T-helper 1 cell treated with Interleukin-12 subunit alpha and Interleukin-12 subunit beta and Interleukin-4 antibody, amounts not matched to agents 30 ng/mL and 1 ng/mL, for 36 hours (primary cell): ENCODE results near the gene DGCR8. TPM values are rescaled to one million over a fixed set of nuclear protein-coding genes. Genes with fewer than 3 reads are reported as not detected.
"Not testable (repeated sequence)": the region's sequence is repeated elsewhere in the genome, so short reads cannot be mapped to it uniquely, and the experiment has no call there.

ENCODE experiments used
- intact Hi-C: fragments of 100-400 bp; cut with micrococcal nuclease; formaldehyde crosslinking; loops from one replicate; pipeline ENCODE4 v1.15.1; 2024
- total RNA-seq: library from RNA; stranded (reverse); gene quantifications from 2 replicates; pipeline ENCODE4 v1.2.3, GENCODE V29; 2022

The DGCR8 gene
- total RNA-seq, 1 donor from 2014 or later, result 66.1 TPM

DNA sequence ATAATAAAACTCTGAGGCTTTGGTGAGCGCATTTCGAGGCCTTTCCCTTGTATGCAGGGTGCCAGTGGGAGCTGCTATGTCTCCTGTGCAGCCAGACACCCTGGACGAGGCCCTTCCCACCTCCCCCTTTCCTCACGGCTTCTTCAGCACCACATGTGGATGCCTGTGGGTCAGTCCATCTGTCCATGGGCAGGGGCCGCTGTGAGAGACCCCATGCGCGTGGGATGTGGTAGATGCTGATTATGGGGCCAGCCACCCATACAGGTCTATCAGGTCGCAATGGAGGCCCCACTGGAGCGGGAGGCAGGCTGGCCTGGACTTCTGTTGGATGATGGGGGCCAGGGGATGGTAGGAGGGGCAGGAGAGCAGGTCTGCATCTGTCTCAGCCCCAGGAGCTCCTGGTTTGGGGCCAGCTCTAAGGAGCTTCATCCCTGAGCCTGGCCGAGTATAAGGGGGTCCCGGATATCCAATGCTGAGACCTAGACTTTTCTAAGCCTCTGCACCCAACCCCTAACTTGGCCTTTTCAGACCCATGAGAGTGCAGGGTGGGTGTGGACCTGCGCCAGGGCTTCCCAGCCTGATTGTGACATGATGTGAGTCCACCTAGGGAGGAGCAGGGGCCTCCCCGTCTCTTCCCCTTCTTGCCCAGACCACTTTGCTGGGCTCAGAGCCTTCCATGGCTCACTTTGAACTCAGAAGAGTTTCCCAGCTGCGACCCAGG is 14.0 kb upstream of the DGCR8 start:
- intact Hi-C loops, result no loop called here

DNA sequence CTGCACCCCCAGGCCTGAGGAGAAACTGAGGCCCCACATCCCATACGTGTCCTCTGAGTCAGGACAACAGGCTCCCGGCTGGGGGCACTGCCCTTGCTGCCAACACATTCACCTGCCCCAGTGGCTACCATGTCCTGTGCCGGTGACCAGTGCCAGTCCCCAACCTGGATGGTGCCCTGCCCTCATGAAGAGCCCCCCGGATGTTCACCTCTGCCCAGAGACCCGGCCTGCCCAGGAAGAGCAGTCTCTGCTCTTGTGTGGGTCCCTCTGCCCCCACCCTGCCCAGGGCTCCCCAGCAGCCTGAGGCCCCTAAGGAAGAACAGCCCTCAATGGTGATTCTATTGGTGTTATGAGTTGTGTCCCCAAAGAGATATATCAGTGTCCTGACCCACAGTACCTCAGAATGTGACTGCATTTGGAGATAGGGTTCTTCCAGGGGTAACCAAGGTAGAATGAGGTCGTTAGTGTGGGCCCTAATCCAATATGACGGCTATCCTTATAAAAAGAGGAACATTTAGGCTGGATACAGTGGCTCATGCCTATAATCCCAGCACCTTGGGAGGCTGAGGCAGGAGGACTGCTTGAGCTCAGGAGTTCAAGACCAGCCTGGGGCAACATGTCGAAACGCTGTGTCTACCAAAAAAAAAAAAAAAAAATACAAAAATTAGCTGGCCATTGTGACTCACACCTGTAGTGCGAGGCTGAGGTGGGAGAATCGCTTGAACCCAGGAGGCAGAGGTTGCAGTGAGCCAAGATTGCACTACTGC is 13.2 kb upstream of the DGCR8 start:
- intact Hi-C loops, result no loop called here

DNA sequence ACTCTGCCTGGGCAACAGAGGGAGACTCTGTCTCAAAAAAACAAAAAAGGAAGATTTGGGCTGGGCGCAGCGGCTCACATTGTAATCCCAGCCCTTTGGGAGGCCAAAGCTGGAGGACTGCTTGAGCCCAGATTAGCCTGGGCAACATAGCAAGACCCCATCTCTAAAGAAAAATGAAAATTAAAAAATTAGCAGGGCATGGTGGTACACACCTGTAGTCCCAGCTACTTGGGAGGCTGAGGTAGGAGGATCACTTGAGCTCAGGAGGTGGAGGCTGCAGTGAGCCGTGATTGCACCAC is 12.7 kb upstream of the DGCR8 start:
- intact Hi-C loops, result not testable (repeated sequence)

DNA sequence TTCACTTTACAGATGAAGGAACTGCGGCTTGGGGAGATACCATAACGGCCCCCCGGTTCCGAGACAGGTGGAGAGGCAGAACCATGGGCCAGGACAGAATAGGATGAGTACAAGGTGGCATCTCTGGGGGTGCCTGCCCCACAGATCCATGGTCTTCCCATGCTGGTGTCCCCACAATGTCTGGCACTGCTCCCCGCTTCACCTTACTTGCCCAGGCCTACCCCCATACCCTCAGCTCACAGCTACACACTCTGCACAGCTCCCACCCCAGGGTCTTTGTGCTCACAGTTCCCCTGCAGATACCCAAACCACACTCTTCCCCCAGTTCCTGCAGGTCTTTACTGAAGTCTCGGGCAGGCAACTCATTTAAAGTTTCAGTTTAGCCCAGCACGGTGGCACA is 11.4 kb upstream of the DGCR8 start:
- intact Hi-C loops, result no loop called here

DNA sequence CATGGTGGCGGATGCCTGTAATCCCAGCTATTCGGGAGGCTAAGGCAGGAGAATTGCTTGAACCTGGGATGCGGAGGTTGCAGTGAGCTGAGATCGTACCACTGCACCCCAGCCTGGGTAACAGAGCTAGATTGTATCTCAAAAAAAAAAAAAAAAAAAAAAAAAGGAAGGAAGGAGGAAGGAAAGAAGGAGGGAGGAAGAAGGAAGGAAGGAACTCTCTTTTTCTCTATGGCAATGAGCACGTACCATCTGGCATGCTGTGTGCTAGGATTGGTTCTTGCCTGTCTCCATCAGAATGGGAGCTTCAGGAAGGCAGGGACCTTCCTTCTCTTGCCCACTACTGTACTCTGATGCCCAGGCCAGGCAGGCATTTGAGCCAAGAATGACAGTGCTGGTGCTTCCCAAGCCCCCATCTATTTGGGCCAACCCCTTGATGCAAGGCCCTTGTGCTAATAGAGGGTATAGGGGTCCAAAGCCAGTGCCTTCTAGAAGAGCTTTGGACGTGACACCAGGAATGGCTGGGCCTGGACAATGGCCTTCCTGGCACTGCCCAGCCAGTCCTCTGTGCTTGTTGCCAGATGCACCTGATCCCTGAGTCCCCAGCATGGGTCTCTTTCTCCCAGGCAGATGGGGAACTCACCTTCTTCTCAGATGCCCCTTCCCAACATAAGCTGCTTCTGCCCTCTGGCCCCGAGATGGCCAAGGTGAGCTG is 10.6 kb upstream of the DGCR8 start:
- intact Hi-C loops, result no loop called here

DNA sequence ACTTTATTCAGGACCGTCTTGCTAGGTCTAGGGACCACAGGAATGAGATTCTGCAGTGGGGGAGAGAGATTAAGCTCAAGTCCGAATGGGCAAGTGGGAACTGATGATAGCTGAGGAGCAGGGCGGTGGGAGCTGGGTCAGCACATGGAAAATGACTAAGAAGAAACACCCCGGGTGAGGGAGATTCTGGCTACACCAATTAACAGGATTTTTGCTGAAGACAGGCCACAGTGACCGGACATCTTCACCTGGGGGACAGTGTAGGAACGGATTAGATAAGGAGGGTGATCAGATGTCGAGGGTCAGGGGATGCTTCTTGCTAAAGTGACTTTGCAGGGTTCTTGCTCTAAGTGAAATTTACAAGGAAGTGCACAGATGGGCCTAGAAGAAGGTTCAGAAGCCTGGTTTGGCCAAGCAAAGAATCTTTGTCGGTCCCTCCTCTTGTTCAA is 8.5 kb upstream of the DGCR8 start:
- intact Hi-C loops, result no loop called here

DNA sequence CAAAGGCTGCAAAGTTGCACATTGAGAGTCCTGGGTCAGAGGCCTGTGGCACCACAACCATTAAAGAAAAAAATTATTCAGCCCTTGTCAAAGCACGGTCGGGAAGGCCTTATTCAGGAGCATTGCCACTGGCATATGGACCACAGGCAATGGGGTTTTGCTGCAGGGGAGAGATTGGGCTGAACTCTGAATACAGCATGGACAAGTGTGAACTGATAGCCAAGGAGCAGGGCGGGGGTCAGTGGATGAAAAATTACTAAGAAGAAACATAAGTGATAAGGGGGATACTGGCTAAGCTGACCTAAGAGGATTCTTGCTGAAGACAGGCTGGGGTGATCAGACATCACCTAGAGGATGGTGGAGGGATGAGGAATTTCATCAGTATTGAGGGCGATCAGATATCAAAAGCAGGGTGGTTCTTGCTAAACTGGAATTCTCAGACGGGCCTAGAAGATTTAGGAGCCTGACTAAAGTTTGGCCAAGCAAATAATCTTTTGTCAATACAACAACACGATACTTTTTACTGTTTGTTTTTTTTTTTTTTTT is 3.3 kb upstream of the DGCR8 start:
- intact Hi-C loops, result no loop called here

DNA sequence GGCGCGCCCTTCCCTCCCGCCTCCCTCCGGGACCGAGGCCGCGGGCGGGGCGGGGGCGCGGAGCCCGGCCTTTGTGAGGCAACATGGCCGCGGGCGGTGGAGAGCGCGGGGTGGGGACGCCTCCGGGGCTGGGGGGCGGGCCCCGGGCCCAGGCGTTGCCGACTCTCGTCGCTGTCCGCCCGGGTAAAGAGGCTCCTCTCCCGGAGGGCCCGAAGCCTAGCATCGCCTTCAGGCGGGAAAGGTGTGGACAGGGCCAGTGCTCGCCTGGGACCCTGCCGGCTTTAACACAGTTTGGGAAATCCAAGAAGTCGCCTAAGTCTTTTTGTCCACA is 369 bp downstream of the DGCR8 start:
- intact Hi-C loops, result loop anchor here (1.0 to 5.0 kb wide), 5 partner anchors 20 to 63 kb away; partner anchors contain the start of genes TANGO2, TRMT2A and ZDHHC8

DNA sequence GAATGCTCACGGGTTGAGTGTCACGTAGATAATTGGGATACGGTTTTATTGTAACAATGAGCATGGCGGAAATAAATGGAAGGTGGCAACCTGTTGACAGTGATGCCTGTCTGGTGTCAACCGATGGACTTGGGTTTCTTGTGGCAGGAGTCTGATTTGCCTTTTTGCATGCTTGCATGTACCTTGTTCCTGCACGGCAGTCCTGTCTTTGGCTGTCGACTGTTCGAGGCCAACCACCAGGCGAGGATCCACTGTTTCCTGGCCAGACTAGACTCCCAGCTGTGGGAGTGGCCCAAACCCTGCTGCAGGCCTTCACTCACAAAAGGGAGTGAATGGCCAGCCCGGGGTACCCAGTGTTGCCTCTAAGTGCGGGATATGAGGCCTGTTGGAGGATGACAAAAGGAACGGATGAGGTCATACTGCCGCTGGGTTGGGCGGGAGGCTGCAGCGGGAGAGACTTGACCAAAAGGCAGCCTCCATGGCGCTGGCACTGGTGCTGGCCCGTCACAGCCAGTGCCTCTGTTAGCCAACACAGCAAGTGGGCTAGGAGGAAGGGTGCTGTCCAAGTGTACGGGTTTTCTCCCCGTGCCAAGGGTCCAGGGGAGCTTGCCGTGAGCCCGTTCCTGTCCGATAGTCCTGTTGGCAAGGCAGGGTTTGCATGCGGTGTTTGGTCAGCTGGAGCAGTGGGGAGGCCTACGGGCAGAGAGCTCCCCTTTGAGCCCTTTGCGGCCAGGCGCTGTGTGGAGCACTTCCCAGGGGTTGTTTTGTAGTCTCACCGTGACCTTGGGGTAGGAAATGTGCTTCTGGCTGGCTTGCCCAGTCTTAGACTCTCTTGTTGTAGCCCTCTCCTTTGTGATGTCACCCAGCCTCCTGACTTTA is 974 bp downstream of the DGCR8 start:
- intact Hi-C loops, result loop anchor here (1.0 to 5.0 kb wide), 5 partner anchors 19 to 64 kb away; partner anchors contain the start of genes TANGO2, TRMT2A and ZDHHC8

DNA sequence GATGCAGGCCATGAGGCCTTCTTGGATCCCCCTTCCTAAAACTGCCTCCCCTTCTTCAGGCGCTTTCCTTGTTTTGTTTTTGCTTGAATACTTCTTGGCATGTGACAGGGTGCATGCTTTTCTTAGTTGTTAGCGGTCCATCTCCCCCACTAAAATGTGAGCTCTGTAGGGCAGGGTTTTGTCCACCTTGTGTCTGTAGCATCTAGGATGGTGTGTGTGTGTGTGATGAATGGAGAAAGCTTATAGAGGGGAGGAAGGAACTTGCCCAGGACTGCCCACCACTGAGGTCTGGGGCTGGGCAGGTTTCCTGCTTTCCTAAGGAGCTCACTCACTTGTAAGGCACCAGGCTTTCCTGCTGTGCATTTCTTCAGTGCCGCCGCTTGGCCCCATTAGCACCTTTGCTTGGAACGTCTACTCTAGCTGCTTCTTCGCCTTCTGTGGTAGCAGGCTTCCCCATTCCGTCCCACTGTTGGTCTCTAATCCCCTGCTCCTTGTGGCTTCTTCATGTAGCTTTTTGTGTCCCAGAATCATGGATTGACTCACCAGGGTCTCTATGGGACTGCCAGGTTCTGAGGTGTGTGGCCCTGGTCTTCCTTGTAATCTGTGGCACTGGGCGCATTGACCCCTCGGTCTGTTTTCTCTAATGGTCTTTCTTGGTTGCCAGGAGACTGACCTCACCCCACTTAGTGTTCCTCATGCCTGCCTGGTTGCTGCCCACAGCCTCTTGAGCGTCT is 3.3 kb downstream of the DGCR8 start:
- intact Hi-C loops, result loop anchor here (5.0 kb wide), 1 partner anchor 49 kb away; the partner anchor contains the start of gene ZDHHC8

DNA sequence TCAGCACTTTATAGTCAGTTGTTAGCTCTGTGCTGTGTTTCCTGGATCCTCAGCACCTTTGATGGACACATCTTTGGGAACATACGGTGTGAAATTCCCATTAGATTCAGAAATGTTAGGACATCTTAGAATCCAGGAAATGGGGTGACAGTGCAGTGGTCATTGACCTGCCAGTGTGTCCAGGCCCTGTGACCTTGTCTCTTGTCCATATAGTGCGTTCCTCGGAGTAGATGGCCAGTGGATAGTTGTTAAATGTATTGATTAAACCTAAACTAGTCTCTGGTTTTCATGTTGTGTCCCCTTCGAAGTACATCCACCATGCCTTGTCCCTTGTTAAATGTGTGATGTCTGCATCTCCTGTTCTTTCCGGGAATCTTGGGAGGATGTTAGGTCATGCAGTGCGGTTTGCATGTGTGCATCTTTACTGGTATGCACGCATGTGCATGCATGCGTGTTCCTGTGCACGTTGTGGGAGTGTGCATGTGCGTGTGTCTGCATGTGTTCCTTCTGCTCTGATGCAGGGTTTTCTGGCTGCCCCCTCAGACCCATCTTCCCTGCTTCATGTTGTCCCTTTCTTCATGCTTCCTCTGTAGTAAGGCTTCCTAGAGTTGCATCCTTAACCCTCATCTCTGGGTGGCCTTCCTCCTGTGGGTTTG is 4.0 kb downstream of the DGCR8 start:
- intact Hi-C loops, result loop anchor here (5.0 kb wide), 1 partner anchor 48 kb away; the partner anchor contains the start of gene ZDHHC8

DNA sequence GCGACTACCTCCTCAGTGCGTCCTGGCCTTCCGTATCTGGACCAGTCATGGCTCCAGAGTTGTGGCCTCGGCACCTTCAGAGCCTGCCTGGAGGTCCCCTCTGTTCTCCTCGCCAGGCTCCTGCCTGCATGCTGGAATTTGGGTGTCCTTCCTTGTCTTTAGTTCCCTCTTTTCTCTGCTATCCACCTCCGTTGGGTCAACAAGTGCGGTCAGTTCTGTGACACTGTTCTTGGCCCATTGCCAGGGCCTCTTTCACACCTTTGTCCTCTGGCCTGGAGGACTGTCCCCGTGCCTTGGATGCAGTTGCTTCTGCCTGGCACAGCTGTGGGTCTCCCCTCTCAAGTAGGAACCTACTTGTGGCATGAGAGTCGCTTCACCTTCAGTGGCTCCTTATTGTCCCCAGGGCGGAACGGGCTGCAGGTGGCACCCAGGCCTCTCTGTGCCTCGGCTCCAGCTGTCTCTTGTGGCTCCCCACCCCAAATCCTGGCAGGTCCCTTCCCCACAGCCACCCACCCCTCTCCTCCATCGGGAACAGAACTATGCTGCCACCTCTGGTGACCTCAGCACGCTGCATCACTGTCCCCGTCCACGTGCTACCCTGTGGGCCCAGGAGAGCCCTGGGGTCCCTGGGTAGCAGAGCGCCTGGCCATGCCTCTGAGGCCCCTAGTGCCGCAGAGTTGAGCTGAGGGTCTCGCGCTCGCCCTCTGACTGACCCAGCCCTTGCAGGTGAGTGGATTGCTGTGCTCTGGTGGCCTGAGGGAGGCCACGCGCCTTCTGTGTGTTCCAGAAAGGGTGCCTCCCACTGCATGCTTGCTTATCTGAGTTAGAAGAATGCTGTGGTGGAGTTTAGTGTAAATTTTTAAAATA is 4.7 kb downstream of the DGCR8 start:
- intact Hi-C loops, result loop anchor here (5.0 kb wide), 1 partner anchor 48 kb away; the partner anchor contains the start of gene ZDHHC8

DNA sequence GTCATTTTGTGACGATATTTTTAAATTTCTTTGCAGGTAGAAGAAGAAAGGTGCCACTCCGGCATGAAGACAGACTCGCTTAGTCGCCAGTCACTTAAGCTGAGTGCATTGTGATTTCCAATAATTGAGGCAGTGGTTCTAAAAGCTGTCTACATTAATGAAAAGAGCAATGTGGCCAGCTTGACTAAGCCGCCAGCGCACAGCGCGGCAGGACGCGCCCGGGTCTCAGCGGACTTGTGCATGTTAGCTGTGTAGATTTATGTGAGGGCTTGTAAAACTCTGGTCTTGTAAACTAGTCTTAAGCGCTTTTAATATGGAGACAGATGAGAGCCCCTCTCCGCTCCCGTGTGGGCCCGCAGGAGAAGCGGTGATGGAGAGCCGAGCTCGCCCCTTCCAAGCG is 5.6 kb downstream of the DGCR8 start:
- intact Hi-C loops, result no loop called here

DNA sequence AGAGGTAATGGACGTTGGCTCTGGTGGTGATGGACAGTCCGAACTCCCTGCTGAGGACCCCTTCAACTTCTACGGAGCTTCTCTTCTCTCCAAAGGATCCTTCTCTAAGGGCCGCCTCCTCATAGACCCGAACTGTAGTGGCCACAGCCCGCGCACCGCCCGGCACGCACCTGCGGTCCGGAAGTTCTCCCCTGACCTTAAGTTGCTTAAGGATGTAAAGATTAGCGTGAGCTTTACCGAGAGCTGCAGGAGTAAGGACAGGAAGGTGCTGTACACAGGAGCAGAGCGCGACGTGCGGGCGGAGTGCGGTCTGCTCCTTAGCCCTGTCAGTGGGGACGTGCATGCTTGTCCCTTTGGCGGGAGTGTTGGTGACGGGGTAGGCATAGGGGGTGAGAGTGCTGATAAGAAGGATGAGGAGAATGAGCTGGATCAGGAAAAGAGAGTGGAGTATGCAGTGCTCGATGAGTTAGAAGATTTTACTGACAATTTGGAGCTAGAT is 6.1 kb downstream of the DGCR8 start:
- intact Hi-C loops, result no loop called here

DNA sequence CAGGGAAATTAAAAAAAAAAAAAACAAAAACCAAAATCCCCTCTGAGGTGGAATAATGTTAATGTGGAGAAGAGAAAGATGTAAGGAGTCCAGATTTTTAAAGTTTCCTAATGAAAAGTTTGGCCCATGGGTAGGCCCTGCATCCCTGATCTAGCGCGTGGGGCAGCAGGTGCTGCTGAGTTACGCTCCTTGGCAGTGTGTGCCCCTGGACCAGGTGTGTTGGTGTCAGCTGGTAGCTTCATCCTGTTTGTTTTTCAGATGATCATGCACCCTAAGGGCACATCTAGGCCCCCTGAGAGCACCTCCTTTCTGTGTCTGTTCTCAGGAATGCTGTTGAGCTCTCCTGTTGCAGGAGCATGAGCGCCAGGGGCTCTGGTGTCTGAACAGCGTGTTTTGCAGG is 6.7 kb downstream of the DGCR8 start:
- intact Hi-C loops, result no loop called here

DNA sequence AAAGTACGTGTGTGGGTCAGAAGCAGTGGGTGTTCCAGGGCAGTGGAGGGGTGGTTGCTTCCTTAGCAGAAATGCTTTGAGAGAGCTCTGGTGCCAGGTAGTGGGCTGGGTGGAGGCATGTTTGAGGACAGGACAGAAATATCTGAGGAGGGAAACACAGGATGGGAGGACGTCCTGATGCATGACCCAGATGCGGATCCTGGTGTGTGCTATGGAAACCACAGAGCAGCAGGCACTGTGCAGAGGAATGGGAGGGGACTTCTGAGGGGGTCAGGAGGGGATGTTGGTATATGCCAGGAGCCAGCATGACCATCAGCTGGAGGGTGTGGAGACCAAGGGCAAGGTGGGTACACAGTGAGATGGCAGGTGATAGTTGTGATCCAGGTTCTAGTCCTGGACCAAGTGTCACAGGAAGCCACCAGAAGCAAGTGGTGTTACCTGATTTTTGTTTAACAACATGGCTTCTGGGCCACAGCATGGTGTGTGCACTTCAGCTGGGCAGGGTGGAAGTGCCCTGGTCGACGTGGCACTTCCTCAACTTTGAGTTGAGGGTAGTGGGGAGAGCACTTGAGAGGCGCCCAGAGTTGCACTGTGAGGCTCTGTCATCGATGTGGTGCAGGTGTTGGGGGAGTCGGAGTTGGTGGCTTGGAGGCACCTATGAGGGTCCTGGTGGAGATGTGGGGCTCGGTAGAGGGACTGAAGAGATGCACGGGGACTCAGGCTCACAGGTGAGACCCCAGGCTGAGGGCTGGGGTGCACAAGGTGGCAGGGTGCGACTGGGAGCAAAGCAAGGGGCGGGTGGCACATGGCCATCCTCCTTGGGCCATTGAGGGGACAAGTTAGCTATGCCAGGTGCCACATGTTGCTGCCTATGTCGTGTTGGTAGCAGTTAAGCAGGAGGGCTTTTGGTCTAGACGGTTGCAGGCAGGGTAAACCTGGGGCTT is 7.5 kb downstream of the DGCR8 start:
- intact Hi-C loops, result no loop called here

DNA sequence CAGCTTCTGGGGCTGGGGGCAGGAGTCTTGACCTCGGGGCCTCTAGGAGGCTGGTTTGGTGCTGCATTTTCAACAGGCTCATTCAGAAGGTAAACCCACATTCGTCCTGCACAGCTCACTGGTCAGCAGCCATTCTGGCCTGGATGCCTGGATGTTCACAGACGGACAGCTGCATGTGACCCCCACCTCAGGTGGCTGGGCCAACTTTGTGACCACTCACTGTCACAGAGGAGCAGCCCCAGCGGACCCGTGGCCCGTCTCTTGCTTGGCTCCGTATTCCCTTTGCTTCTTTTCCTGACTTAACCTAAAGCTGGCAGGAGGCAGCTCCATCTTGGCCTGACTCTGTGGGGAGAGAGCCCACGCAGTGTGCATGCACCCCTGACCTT is 8.2 kb downstream of the DGCR8 start:
- intact Hi-C loops, result no loop called here
